CD1c-positive myeloid dendritic cell (primary cell): Measurements from ENCODE around the gene CAPN7.

Experiments
- DNase-seq: peaks from one replicate; pipeline ENCODE4 v3.0.0-alpha.2; 2016; ENCODE audit errors: extremely low spot score

CAPN7 gene

GRCh38 chr3:15297608-15298350, 91.7 kb downstream of the CAPN7 start:
- no peak for DNase-seq

GRCh38 chr3:15298504-15298903, 92.5 kb downstream of the CAPN7 start:
- no peak for DNase-seq

- DNase-seq: no peak
Observed at GRCh38 chr3:15299036-15299435, 93.0 kb downstream of the CAPN7 start.

- DNase-seq: peak; percentile 75
Observed at GRCh38 chr3:15300323-15301078, 94.5 kb downstream of the CAPN7 start.

- no peak for DNase-seq
Observed at GRCh38 chr3:15301761-15302160, 95.7 kb downstream of the CAPN7 start.
